ENCODE data around the gene CIBAR2.
A peak's percentile ranks its signal among the peaks of the same experiment; 100 is the strongest.
"Not testable (repeated sequence)": the region's sequence is repeated elsewhere in the genome, so short reads cannot be mapped to it uniquely, and the experiment has no call there.

The CIBAR2 gene

DNA sequence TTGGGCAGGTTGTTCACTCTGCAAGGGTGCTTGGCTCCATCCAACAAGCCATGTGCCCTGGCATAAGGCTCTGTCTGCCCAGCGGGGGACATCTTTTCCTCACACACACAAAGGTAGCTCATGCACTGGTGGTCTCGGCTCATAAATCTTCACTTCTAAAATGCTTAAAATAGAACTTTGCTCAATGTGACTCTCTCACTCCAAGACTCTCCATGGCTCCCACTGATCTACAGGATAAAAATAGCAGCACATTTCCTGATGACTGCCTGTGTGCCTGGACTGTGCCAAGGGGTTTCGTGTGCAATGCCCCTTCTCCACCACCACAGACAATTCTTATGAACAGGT lies 15.1 kb upstream of the CIBAR2 start:
- DNase-seq: no peak

DNA sequence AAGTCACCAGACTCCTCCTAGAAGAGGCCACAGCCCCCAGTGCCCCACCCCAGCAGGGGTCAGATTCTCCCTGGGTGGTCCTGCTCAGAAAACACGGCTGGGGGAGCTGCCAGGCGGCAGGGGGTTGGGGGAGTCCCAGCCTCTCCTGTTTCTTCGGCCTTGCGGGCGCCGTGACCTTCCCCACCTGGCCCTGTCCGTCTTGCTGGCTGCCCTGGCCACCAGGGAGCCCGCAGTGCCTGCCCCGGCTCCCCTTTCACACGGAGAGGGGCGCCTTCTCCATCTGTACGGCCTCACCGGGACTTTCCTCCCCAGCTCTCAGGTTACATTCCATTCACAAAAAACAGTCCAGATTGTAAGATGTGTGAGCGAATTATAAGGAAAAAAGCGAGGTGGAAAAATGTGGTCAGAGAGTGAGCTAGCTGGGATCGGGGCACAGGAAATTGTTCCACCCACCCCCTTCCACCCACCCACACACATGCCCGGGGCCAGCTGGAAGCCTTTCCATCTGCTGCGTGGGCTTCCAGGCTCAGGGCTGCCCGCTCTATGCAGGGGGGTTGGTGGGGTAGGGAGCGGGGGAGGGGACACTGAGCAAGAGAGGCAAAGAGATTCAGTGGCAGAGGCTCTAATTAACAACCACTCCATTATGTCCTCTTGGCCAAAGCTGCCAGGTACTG lies 14.6 kb upstream of the CIBAR2 start:
- DNase-seq: peak; percentile 81

DNA sequence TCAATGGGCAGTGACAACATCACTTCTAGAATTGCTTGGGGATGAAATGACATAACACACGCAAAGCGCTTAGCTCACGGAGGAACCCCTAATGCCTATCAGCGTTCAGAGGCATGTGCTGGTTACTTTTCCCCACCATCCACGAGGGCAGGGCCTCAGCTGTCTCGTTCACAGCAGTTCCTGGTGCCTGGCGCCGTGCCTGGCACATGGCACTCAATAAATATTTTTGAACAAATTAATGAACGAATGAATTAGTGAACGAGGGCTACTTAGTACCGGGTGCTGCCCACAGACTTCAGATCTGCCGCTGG lies 14.1 kb upstream of the CIBAR2 start:
- DNase-seq: no peak

DNA sequence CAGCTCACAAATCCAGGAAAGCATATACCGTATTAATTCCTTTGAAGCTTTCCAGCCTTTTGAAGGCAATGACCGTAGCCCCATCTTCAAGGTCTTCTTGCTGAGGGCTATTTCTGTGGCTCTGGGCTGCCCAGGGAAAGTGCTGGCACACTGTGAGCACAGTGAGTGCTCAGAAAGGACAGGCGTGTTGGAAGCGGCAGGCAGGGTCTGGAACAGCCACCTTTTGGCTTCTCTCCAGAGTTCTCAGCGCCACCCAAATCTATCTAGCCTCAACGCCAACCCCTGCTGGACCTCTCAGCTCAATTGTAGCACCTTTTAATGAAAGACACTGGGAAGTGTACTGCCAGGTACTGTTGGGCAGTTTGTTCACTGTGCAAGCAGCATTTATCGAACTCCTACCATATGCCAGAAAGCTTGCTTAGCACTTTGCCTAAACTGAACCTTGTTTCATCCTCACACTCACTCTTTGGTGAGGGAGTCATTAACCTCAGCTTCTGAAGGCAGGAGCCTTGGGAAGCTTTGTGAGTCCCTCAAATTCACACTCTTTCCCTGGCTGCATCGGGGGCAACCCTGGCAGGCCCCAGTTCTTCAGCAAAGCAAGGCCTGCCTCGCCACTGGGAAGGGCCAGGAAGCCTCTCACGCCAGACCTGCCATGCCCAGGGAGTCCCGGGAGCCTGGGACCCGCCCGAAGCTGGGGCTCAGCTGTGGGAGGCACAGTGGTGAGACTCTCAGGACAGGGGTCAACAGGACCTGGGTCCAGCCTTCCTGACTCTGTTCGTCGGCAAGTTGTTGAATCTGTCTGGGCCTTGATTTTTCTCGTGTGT lies 13.5 kb upstream of the CIBAR2 start:
- DNase-seq: no peak

DNA sequence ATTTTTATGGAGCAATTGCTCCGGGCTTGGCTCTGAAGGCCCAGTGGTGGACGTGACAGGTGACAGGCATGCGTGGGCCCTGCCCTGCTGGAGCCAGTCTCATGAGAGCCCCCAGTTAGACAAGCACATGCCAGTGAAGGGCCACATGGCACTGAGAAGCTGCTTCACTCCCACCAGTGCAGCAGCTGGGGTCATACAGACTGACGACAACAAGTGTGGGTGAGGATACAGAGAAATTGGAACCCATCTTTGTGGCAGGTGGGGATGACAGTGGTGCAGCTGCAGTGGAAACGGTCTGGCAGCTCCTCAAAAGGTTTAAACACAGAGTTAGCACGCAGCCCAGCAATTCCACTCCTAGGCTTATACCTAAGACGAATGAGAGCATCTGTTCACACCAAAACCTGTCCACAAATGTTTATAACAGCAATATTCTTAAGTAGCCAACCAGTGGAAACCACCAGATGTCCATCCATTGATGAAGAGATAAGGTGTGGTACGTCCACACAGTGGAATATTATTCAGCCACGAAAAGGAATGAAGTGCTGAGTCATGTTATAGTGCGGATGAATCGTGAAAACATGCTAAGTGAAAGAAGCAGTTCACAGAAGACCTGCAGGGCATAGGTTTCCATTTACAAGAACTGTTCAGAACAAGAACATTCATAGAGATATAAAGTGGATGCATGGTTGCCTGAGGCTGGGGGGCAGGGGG lies 12.5 kb upstream of the CIBAR2 start:
- no peak for DNase-seq

DNA sequence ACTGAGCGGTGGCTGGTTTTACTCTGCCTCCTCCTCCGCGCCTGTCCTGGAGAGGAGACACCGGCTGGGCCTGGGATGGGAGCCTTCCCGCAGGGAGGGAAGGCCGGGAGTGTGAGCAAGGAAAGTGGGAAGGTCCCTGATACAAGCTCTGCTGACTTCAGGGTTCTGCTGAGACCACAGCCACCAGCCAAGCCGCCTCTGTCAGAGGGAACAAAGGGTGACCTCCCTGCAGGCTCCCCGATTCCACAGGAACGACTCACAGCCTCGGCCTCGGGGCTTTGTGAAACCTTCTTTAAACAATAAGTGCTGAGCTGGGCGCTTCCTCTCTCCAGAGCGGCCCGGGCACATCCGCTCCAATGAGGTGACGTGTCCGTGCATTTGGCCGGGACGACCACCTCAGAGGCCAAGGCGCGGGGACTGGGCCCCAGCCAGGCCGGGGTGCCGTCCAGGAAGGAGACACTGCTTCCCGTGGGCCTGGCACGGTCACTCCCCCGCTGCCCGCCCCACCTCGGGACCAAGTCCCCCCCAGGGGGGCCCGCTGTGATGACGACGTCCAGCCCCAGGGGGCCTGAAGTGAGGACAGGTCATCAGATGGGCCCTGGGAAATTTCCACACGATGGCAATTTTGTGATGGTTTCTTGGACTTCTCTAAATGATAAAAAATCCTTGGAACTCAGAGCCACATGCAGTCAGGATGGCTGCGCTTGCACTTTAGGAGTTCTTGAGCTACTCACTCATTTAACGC lies 11.8 kb upstream of the CIBAR2 start:
- peak; percentile 68 for DNase-seq

DNA sequence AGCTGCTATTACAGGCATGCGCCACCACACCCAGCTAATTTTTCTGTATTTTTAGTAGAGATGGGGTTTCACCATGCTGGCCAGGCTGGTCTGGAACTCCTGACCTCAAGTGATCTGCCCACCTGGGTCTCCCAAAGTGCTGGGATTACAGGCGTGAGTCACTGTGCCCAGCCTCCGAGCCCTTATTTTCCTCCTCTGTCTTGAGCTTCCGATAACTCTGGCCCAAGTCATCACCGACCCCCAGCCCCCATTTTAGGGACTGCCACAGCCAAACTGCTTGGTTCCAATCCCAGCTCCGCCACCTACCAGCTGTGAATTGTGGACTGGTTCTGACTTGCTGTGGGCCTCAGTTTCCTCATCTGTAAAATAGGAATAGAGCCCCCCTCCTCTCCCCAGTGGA lies 11.2 kb upstream of the CIBAR2 start:
- not testable (repeated sequence) for DNase-seq

DNA sequence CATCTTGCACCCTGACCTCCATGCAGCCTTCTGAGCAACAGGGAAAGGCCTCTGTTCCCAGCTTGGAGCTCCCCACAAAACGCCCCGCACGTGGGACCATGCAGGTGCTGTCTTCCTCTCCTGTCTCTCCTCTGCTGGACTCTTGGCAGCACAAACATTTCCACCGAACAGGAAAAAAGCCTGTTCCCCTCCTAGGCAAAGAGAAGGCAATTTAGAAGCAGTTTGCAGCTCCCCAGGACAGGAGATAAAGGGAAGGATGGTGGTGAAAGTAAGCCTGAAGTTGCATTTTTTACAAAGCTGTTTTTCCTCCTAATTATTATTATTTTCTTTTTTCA lies 7.7 kb upstream of the CIBAR2 start:
- DNase-seq: no peak

DNA sequence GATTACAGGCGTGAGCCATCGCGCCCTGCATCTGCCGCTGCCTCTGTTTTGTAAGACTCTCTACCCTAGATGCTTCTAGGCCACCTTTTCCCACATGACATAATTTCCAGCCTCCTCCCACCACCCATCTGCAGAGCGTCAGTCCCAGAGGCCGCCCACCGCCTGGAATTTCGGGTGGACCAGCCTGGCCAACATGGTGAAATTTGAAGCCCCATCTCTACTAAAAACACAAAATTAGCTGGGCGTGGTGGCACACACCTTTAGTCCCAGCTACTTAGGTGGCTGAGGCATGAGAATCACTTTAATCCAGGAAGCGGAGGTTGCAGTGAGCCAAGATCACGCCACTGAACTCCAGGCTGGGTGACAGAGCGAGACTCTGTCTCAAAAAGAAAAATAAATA lies 5.1 kb upstream of the CIBAR2 start:
- no peak for DNase-seq

DNA sequence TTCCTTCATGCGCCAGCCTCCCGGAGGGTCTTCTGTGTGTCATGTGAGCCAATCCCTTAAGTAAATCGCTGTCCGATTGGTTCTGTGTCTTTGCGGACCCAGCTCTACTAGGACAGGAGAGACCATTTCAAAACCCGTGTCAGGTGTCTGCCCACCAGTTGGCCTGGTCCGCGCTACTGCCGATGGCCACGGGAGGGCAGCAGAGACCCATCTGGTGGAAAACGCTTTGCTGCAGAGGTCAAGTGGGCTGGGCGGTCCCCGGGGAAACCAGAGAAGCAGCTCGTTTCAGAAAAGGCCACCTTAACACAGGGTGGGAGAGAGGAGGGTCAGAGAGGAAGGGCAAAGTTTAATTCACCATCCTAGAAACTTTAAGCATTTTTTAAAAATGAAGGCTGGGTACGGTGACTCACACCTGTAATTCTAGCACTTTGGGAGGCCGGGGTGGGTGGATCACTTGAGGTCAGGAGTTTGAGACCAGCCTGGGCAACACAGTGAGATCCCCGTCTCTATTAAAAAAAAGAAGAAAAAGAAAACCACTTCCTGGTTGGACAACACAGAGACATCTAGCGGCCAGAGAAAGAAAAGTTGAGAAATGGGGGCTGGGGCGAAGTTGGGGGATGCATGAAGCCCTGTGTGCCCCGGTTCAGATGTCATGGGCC lies 2.8 kb upstream of the CIBAR2 start:
- peak; percentile 75 for DNase-seq

DNA sequence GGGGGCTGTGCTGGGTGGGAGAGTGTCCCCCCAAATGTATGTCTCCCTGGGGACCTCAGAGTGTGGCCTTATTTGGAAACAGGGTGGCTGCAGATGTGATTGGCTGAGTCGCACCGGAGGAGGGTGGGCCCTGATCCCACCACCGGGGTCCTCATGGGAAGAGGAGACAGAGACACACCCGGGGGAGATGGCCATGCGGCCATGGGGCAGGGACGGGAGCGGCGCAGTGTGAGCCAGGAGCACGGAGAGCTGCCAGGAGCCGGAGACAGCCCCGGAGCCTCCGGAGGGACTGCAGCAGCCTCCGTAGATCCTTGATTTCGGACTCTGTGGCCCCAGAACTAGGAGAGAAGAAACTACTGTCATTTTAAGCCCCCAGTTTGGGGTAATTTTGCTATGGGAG lies 1.6 kb upstream of the CIBAR2 start:
- no peak for DNase-seq

DNA sequence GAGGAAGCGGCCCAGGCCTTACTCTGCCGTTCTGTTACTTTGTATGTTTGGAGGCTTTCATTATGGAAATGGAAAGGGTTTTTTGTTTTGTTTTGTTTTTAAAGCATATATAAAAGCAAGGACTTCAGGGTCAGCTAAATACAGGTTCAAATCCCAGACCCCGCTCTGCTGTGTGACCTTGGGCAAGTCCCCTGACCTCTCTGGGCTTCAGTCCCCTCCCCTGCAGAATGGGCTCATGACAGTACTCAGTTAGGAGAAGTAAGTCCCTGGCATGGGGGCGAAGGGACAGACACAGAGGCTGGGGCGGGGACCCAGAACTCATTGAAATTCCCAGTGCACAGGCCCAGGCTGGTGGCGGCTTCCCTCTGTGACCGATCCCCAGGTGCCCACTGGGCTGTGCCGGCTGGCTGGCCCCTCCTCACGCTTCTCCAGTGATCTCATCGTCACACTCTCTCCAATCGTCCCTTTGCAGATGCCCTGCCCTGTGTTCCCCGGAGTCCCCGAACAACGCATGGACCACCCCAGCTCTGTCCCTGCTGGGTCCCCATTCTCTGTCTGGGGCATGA lies 979 bp upstream of the CIBAR2 start:
- no peak for DNase-seq

DNA sequence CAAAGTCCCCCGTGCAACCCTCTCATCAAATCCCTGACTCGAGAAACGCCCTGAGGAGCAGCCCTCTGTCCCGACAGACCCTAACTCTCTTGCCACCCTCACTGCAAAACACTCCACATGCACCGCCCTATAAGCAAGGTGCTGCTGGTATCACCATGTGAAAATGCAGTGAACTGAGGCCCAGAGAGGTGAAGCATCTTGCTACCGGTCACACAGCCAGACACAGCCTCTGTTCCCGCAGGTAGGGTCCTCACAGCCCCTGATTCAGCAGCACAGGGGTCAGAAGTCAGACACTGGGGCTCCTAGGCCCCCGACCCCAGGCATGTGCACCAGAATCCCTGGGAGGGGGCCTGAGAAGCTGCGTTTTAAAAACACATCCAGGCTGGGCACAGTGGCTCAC lies 1.1 kb downstream of the CIBAR2 start:
- DNase-seq: no peak

DNA sequence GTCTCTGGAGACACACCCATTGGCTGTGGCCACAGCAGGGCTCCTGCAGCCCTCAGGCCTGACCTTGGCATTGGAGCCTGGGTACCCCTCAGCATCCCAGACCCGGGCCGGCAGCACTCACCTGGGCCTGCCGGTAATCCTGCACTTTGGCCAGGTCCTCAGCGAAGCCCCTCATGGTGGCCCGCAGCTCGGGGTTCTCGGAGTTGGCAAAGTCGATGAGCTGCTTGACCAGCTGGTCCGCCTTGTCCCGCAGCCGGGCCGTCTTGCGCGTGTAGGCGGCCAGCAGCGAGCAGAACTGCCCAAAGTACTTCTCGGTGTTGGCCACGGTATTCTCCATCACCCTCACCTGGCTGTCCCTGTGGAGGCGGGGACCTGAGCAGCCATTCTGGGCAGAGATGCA lies 2.2 kb downstream of the CIBAR2 start:
- no peak for DNase-seq

DNA sequence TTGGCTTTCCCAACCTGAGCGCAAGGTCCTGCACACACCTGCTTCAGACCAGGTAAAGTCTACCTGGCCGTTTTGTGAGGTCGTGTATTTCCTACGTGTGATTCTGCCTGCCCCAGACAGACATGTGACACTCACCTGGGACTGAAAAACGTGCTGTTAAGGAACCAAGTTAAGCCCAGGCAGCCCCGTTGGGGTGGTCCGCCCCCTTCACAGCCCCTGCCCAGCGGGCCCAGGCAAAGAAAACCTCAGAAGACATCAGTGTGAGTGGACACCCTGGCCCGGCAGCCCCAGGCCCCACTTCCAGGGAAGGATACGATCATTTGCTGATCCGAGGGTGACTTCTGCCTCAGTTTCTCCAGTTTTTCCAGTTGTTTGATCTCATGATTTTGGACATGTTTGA lies 4.7 kb downstream of the CIBAR2 start:
- no peak for DNase-seq

DNA sequence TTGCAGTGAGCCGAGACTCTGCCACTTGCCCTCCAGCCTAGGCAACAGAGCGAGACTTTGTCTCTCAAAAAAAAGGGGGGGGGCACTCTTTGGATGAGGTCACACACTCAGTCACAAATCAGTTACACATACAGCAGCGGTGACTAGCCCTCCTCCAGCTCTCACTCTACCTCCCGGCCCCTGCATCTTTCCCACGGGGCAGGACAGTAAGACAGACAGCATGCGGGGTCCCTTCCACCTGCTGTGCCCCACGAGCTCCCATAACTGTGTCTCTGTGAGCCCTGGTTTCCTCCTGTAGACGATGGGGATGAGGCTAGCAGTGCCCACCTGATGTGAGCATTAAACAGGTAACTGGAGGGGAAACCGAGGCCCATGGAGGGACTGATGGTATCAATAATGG lies 5.2 kb downstream of the CIBAR2 start:
- no peak for DNase-seq

DNA sequence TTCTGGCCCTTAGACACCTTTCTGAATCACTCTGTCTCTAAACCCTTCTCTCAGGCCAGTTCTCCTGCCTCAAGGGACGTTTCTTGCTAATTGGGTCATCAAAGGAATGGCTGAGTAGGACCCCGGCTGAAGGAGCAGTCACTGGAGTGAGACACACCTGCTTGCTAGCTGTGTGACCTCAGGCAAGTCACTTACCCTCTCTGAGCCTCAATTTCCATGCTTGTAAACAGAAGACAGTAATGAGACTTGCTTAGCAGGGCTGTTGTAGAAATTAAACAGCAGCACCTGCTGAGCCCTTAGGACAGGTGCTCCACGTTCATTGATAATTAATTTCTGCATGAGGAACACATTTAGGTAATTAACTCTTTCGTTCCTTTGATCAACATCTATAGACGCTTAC lies 6.8 kb downstream of the CIBAR2 start:
- no peak for DNase-seq

DNA sequence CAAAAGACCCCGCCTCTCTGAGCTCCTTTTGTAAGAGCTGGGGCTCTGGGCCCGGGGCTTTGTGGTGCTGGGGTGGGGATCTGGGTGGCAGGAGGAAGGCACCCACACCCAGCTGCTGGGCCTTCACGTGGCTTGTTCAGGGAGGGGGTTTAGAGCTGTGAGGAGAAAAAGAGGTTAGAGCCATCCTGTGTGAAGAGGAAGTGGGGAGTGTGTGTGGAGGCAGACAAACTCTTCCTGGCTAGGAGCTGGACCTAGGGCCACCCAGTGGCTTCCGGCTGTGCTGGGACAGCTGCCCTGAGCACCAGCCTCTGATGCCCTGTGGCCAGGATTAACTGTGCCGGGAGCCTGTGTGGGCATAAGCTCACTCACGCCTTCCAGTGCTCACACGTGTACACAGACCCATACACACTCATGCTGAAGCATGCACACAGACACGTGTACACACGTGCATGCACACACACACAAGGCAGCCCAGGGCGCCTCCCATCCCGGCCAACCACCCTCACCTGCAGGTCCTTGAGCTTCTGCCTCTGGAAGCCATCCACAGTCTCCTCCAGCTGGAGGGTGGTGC lies 7.4 kb downstream of the CIBAR2 start:
- DNase-seq: no peak

DNA sequence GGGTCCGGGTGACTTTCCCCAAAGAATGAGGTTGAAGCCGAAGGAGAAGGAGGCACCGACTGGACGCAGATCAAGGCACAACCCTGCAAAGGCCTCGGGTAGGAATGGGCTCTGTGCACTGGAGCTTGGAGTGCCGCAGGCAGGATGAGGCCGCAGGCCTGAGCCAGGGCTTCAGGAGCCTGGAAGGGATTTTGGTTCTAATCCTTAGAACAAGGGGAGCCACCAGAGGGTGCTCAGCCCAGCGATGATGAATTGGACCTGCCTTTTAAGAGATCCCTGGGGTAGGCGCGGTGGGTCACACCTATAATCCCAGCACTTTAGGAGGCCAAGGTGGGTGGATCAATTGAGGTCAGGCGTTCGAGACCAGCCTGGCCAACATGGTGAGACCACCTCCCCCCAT lies 8.1 kb downstream of the CIBAR2 start:
- DNase-seq: no peak

DNA sequence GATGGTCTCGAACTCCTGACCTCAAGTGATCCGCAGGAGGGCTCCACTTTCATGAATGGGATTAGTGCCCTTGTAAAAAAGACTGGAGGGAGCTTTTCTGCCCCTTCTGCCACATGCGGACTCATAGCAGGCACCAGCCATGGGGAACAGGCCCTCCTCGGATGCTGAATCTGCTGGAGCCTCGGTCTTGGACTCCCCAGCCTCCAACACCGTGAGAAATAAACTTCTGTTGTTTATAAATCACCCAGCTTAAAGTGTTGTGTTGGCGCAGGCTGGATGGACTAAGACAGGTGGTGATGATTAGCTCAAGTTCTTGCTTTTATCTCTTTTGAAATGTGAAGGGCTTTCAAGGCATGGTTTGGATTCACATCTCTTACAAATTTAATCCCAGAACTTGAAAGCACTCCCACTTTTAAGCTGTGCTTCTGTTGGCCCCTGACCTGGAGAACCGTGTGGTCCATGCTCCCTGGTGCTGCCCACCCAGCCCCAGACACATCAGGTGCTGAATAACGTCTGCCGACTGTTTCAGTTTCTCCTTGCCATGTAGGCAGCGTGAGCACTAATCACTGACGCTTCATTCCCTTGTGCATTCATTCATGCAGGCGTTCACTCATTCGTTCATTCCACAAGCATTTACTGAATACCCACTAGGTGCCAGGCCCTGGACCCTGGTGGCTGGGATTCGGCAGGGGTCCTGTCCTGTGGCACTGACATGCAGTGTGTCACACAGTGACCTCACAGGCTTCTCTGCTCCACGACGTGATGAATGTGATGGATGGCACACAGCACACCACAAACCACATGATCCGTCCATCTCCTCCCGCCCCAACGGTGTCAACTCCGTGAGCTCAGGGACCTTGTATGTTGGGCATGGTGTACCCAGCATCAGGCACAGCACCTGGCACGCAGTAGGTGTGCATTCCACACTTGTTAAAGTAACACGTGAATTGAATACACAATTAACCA lies 8.9 kb downstream of the CIBAR2 start:
- no peak for DNase-seq

DNA sequence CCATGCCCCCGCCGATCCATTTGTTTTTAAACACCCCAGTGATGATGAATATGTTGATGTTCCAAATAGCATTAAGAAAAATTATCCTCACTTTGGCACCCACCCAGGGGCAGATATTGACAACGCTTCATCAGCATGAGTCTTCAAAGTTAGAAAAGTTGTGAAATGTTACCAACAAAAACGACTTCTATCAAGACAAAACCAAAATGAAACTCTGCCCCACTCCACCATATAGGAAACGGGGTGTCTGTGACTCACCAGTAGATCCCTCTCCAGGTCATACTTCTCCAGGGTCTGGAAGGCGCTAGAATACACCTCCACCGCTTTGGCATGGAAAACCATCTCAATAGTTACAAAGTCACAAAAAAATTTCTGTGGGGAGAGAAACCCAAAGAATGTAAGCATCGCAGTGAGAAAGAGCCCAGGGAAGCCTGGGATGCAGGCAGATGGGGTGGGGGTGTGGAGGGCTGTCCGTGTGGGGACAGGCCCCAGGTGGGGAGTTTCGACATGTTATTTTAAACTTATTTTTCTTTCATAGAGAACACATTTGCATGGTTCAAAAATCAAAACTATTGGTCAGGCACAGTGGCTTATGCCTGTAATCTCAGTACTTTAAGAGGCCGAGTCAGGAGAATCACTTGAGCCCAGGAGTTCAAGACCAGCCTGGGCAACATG lies 10.2 kb downstream of the CIBAR2 start:
- no peak for DNase-seq
